Loucy (cell line): ENCODE measurements around the gene PITX1.
"Not testable (repeated sequence)": the region's sequence is repeated elsewhere in the genome, so short reads cannot be mapped to it uniquely, and the experiment has no call there.

Experiments used
- EZH2phosphoT487 ChIP-seq: fragments of 200-600 bp; IDR thresholded peaks from 2 replicates; pipeline ENCODE4 v1.6.1; 2018; ENCODE audit warnings: antibody characterized with exemption, mild to moderate bottlenecking, moderate library complexity, borderline replicate concordance
- TF ChIP-seq, protein P1 (sequence below): fragments of 200-600 bp; sonication (generic); conservative IDR thresholded peaks from 2 replicates; pipeline ENCODE4 v1.5.1; 2014; ENCODE audit warnings: mild to moderate bottlenecking, antibody characterized with exemption, low read length

DNA sequence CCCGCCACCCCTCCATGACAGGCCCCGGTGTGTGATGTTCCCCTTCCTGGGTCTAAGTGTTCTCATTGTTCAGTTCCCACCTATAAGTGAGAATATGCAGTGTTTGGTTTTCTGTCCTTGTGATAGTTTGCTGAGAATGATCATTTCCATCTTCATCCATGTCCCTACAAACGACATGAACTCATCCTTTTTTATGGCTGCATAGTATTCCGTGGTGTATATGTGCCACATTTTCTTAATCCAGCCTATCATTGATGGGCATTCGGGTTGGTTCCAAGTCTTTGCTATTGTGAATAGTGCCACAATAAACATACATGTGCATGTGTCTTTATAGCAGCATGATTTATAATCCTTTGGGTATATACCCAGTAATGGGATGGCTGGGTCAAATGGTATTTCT lies 36.0 kb downstream of the PITX1 start:
- TF ChIP-seq, protein P1, sequence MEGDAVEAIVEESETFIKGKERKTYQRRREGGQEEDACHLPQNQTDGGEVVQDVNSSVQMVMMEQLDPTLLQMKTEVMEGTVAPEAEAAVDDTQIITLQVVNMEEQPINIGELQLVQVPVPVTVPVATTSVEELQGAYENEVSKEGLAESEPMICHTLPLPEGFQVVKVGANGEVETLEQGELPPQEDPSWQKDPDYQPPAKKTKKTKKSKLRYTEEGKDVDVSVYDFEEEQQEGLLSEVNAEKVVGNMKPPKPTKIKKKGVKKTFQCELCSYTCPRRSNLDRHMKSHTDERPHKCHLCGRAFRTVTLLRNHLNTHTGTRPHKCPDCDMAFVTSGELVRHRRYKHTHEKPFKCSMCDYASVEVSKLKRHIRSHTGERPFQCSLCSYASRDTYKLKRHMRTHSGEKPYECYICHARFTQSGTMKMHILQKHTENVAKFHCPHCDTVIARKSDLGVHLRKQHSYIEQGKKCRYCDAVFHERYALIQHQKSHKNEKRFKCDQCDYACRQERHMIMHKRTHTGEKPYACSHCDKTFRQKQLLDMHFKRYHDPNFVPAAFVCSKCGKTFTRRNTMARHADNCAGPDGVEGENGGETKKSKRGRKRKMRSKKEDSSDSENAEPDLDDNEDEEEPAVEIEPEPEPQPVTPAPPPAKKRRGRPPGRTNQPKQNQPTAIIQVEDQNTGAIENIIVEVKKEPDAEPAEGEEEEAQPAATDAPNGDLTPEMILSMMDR = not testable (repeated sequence)
- not testable (repeated sequence) for TF ChIP-seq EZH2phosphoT487
